HG03571 (cell line): ENCODE data around the gene INPPL1.
"Not testable (repeated sequence)": the region's sequence is repeated elsewhere in the genome, so short reads cannot be mapped to it uniquely, and the experiment has no call there.

Experiments
- ATAC-seq: cut with Tn5 transposase; IDR thresholded peaks from one replicate; pipeline ENCODE4 v1.9.1; 2021; ENCODE audit not compliant: unreplicated experiment

The INPPL1 gene

GRCh38 chr11:72224564-72225410, at the start of gene INPPL1:
Gene INPPL1, plus strand, starts transcription at chr11:72224767. Its CDS starts 218 bp downstream, at chr11:72224985.
- no peak for ATAC-seq

- no peak for ATAC-seq
Measured at GRCh38 chr11:72177656-72178055, 46.9 kb upstream of the INPPL1 start.

GRCh38 chr11:72179049-72179803, 45.3 kb upstream of the INPPL1 start:
- ATAC-seq: no peak

DNA sequence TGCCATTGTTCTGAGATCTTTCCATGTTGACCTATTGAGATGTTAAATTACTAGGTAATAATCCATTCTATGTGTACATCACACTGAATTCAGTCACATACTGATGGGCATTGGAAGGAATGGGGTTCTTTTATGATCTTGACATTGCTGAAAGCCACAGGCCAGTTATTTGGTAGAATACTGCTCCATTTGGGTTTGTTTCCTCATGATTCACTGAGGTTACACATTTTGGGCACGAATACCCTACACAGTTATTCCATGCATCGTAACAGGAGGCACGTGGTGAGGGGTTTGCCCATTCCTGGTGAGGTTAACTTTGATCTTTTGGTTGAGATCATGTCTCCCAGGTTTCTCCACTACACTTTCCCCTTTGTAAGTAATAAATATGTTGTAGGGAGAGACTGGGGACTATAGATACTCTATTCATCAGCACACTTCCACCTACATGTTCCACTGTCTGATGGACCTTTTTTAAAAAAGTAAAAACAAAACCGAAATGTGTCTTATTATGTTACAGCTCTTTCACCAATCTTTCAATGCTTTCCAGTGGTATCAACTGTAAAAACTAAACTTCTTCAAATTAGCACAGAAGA, 44.7 kb upstream of the INPPL1 start:
- no peak for ATAC-seq

DNA sequence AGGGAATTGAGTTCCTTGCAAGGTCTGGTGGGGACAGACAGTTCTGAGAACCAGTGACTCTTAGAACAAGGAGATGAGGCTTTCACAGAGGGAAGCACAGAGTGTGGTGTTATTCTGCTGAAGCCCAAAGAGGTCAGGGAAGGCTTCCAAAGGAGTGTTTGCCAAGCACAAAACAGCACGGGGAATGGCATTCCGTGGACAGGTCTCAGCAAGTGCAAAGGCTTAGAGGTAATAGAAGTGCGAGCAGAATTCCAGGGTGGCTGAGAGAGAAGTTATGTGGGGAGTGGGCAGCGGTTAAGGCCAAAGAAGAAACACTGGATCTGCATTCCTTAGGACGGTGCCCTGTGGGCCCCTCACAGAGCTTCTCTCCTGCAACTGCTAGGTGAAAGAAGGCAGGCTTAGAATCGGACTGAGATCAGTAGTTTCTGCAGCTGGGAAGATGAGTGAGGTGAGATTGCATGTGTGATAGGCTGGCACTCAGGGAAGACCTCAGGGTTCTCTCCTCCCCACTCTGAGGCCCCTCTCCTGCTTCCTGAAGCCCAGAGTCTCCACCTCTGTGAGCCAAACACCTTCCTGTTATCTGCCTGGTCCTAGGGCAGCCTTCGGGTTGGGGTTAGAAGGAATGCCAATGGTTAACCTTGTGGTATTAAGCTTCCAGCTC, 43.5 kb upstream of the INPPL1 start:
- not testable (repeated sequence) for ATAC-seq

- ATAC-seq: not testable (repeated sequence)
Measured at GRCh38 chr11:72181553-72181958, 43.0 kb upstream of the INPPL1 start.

- no peak for ATAC-seq
Measured at GRCh38 chr11:72188267-72188666, 36.3 kb upstream of the INPPL1 start.

DNA sequence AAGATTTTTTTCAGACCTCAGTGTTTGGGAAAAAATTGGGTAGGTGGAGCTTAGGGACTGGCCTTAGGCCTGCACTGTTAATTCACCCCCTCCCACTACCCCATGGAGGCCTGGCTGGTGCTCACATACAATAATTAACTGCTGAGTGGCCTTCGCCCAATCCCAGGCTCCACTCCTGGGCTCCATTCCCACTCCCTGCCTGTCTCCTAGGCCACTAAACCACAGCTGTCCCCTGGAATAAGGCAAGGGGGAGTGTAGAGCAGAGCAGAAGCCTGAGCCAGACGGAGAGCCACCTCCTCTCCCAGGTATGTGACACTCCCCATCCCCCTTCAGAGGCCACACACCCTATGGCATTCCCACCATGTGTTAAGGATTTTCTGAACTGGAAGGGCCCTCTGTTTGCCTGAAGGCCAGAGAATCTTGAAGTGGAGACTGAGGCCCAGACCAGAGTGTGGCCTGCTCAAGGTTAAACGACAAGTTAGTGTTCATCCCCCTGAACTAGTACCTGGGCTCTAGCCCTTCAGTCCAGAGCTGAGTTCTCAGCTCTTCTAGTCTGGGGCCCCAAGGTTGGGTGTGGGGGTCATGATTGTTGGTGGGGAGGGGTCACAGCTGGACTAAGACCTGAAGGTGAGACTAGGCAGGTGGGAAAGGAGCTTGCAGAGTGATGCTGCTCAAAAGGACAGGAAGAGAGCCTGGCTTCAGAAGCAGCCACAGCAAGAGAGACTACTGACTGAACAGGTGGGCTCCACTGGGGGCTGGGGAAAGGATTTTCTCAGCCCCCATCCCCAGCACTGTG, 34.9 kb upstream of the INPPL1 start:
- no peak for ATAC-seq

DNA sequence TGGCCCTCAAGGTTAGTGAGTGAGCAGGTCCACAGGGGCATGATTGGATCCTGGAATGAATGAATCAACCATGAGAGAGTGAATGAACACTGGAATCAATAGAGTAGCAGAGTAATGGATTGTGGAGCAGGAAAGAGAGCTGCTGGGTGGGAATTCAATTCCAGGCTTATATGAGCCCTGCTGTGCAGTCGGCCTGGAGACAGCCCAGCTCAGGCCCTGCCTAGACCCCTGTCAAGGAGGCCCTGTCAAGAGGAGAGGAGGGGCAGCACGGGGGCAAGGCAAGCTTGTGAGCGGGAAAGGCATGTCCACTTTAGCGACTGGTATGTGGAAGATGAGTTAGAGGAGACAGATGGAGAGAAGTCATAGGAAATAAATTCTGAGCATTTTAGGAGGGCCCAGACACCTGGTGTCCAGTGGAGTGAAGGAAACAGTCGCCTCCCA, 33.9 kb upstream of the INPPL1 start:
- no peak for ATAC-seq

DNA sequence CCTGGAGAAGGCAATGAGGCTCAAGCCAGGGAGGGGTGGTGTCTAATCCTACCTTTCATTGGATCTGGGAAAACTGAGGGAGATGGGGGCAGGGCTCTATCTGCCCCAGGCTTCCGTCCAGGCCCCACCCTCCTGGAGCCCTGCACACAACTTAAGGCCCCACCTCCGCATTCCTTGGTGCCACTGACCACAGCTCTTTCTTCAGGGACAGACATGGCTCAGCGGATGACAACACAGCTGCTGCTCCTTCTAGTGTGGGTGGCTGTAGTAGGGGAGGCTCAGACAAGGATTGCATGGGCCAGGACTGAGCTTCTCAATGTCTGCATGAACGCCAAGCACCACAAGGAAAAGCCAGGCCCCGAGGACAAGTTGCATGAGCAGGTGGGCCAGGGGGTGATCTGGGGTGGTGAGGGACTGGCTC, 32.6 kb upstream of the INPPL1 start, which contains the start of gene FOLR1:
Gene FOLR1 (plus strand): TSS at position 180 of the 421 bp plus-strand sequence. CDS start 34 bp downstream, at position 214.
- ATAC-seq: no peak

- ATAC-seq: no peak
Measured at GRCh38 chr11:72195518-72196270, 28.9 kb upstream of the INPPL1 start.

GRCh38 chr11:72201445-72201844, 23.1 kb upstream of the INPPL1 start:
- not testable (repeated sequence) for ATAC-seq

GRCh38 chr11:72202571-72202970, 22.0 kb upstream of the INPPL1 start:
- no peak for ATAC-seq

GRCh38 chr11:72203163-72203562, 21.4 kb upstream of the INPPL1 start:
- ATAC-seq: no peak

GRCh38 chr11:72204886-72205285, 19.7 kb upstream of the INPPL1 start:
- no peak for ATAC-seq

GRCh38 chr11:72206794-72207193, 17.8 kb upstream of the INPPL1 start:
- not testable (repeated sequence) for ATAC-seq

- no peak for ATAC-seq
Measured at GRCh38 chr11:72208281-72208680, 16.3 kb upstream of the INPPL1 start.

DNA sequence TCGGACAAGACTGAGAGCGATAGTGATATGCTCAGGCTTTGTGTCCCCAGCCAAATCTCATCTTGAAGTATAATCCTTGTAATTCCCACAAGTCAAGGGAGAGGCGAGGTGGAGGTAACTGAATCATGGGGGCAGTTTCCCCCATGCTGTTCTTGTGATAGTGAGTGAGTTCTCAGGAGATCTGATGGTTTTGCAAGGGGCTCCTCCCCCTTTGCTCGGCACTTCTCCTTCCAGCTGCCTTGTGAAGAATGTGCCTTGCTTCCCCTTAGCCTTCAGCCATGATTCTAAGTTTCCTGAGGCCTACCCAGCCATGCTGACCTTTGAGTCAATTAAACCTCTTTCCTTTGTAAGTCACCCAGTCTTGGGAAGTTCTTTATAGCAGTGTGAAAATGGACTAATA, 15.5 kb upstream of the INPPL1 start:
- ATAC-seq: no peak

- no peak for ATAC-seq
Measured at GRCh38 chr11:72216638-72217037, 7.9 kb upstream of the INPPL1 start, which contains the start of gene FOLR2. Gene FOLR2, plus strand, starts transcription at chr11:72216794. Its CDS starts 1,791 bp downstream, at chr11:72218585.
